Fibroblast of lung (primary cell): ENCODE measurements around the gene BLOC1S6. TPM values are rescaled to one million over a fixed set of nuclear protein-coding genes. Genes with fewer than 3 reads are reported as not detected.

Experiments
- DNase-seq, 2 donors: peaks; one replicate each; pipeline versions ENCODE4 v3.0.0 to v3.0.0-alpha.2; 2010; ENCODE audit warnings: low read depth in 2 of 2
- H2AFZ ChIP-seq: 2 replicates; pipeline ENCODE4 v1.5.1; 2012; ENCODE audit warnings: low read length, control low read depth, inconsistent platforms
- H3K27ac ChIP-seq: 2 replicates; pipeline ENCODE4 v1.5.1; 2011; ENCODE audit warnings: low read length, control low read depth; ENCODE audit not compliant: insufficient read depth
- H3K27me3 ChIP-seq: 2 replicates; pipeline ENCODE4 v1.5.1; 2011; ENCODE audit warnings: mild to moderate bottlenecking, low read length; ENCODE audit not compliant: control insufficient read depth, insufficient read depth
- H3K36me3 ChIP-seq: 2 replicates; pipeline ENCODE4 v1.5.1; 2011; ENCODE audit warnings: low read length; ENCODE audit not compliant: control insufficient read depth, insufficient read depth
- H3K4me1 ChIP-seq: 2 replicates; pipeline ENCODE4 v1.5.1; 2011; ENCODE audit warnings: low read length; ENCODE audit not compliant: control insufficient read depth, insufficient read depth; ENCODE audit errors: extremely low read depth
- H3K4me2 ChIP-seq: 2 replicates; pipeline ENCODE4 v1.5.1; 2011; ENCODE audit warnings: low read length, control low read depth; ENCODE audit not compliant: insufficient read depth; ENCODE audit errors: extremely low read depth
- H3K4me3 ChIP-seq, 4 experiments: fragments of 200-600 bp in 1 of 4; sonication (generic) in 1 of 4; replicated peaks in 1 of 4; 2 replicates each; pipeline ENCODE4 v1.5.1; 2011 to 2016; ENCODE audit warnings: low read length in 4 of 4, low read depth in 3 of 4, mild to moderate bottlenecking in 3 of 4, control low read depth in 2 of 4, inconsistent platforms in 1 of 4, mixed read lengths in 1 of 4; ENCODE audit not compliant: insufficient read depth in 1 of 4; ENCODE audit errors: control extremely low read depth in 1 of 4
- H3K79me2 ChIP-seq: 2 replicates; pipeline ENCODE4 v1.5.1; 2012; ENCODE audit warnings: mild to moderate bottlenecking, low read length, inconsistent platforms; ENCODE audit not compliant: control insufficient read depth, insufficient read depth
- H3K9ac ChIP-seq: 2 replicates; pipeline ENCODE4 v1.5.1; 2011; ENCODE audit warnings: mild to moderate bottlenecking, low read length, control low read depth; ENCODE audit not compliant: insufficient read depth
- H3K9me3 ChIP-seq: 2 replicates; pipeline ENCODE4 v1.5.1; 2012; ENCODE audit warnings: low read depth, low read length; ENCODE audit not compliant: control insufficient read depth, insufficient read depth
- H4K20me1 ChIP-seq: 2 replicates; pipeline ENCODE4 v1.5.1; 2011; ENCODE audit warnings: low read length; ENCODE audit not compliant: control insufficient read depth, insufficient read depth; ENCODE audit errors: extremely low read depth
- EZH2 ChIP-seq: IDR thresholded peaks from 2 replicates; pipeline ENCODE4 v1.5.1; 2012; ENCODE audit warnings: low read length, control low read depth, mild to moderate bottlenecking; ENCODE audit errors: missing control alignments
- polyA plus RNA-seq, 2 donors: library from polyadenylated mRNA; depleted of rRNA in 1 of 2; stranded (reverse) in 1 of 2; unstranded in 1 of 2; fragments of >200 nt; gene quantifications; 2 replicates each; pipeline ENCODE4 v1.2.1, GENCODE V29; 2011 to 2012; ENCODE audit warnings: missing spikeins in 1 of 2
- total RNA-seq: library from RNA; depleted of rRNA; stranded (reverse); fragments of >200 nt; gene quantifications from 2 replicates; pipeline ENCODE4 v1.2.1, GENCODE V29; 2014
- TF ChIP-seq, protein P1 (sequence below), 2 donors: IDR thresholded peaks in 1 of 2; conservative IDR thresholded peaks in 1 of 2; 1 replicate in 1 of 2; 2 replicates in 1 of 2; pipeline ENCODE4 v1.5.1; 2011 to 2012; ENCODE audit warnings: low read length in 2 of 2, control low read depth in 1 of 2, inconsistent platforms in 1 of 2, low read depth in 1 of 2, mild to moderate bottlenecking in 1 of 2

The BLOC1S6 gene
- total and polyA plus RNA-seq, 2 donors (not counting 1 experiment from before 2014, with no cell fraction given), result 38.3 to 84.6 TPM

GRCh38 chr15:45573961-45574629 is 13.1 kb upstream of the BLOC1S6 start:
- no peaks in the 10 kb centered on the region for H3K4me1 ChIP-seq
- no peaks in the 10 kb centered on the region for H3K79me2 ChIP-seq
- H3K27me3 ChIP-seq, result peaks cover 3% of the 10 kb centered on the region
- no peak for DNase-seq
- H3K4me3 ChIP-seq, result no peak overlapping the region
- H3K4me2 ChIP-seq, result no peak overlapping the region
- TF ChIP-seq, protein P1, sequence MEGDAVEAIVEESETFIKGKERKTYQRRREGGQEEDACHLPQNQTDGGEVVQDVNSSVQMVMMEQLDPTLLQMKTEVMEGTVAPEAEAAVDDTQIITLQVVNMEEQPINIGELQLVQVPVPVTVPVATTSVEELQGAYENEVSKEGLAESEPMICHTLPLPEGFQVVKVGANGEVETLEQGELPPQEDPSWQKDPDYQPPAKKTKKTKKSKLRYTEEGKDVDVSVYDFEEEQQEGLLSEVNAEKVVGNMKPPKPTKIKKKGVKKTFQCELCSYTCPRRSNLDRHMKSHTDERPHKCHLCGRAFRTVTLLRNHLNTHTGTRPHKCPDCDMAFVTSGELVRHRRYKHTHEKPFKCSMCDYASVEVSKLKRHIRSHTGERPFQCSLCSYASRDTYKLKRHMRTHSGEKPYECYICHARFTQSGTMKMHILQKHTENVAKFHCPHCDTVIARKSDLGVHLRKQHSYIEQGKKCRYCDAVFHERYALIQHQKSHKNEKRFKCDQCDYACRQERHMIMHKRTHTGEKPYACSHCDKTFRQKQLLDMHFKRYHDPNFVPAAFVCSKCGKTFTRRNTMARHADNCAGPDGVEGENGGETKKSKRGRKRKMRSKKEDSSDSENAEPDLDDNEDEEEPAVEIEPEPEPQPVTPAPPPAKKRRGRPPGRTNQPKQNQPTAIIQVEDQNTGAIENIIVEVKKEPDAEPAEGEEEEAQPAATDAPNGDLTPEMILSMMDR (conservative IDR thresholded peaks at IDR 0.05 in 1 of 2, IDR thresholded peaks at IDR 0.05 in 1 of 2; ENCODE audit: low read depth in 1 of 2, low read length in 2 of 2), result peak; percentile 19 to 36
- TF ChIP-seq EZH2, result no peak
- no peak overlapping the region for H2AFZ ChIP-seq
- H3K9me3 ChIP-seq, result no peaks in the 10 kb centered on the region
- H3K9ac ChIP-seq, result no peak overlapping the region
- no peaks in the 10 kb centered on the region for H4K20me1 ChIP-seq
- H3K27ac ChIP-seq, result no peak overlapping the region
- no peaks in the 10 kb centered on the region for H3K36me3 ChIP-seq

DNA sequence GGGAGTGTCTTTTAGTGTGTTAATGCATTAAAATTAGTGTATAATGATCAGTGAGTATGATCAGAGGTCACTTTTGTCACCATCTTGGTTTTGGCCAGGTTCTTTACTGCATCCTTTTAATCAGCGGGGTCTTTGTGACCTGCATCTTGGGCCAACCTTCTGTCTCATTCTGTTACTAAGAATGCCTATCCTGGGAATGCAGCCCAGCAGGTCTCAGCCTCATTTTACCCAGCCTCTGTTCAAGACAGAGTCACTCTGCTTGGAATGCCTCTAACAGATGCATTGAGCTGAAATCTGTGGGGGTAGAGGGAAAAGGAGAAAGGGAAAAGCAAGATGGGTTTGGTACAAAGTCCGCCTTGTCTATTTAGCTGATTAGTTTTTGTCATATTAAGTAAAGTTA is 5.3 kb upstream of the BLOC1S6 start:
- no peaks in the 10 kb centered on the region for H4K20me1 ChIP-seq
- no peak for TF ChIP-seq EZH2
- TF ChIP-seq, protein P1 (conservative IDR thresholded peaks at IDR 0.05 in 1 of 2, IDR thresholded peaks at IDR 0.05 in 1 of 2; ENCODE audit: low read depth in 1 of 2, low read length in 2 of 2), result no peak
- DNase-seq, result no peak
- H3K4me3 ChIP-seq, result no peak overlapping the region
- H3K36me3 ChIP-seq, result no peaks in the 10 kb centered on the region
- no peak overlapping the region for H3K27ac ChIP-seq
- H3K27me3 ChIP-seq, result no peaks in the 10 kb centered on the region
- H3K4me1 ChIP-seq, result no peaks in the 10 kb centered on the region
- no peak overlapping the region for H3K4me2 ChIP-seq
- no peak overlapping the region for H3K9ac ChIP-seq
- H3K9me3 ChIP-seq, result no peaks in the 10 kb centered on the region
- H2AFZ ChIP-seq, result no peak overlapping the region
- no peaks in the 10 kb centered on the region for H3K79me2 ChIP-seq

DNA sequence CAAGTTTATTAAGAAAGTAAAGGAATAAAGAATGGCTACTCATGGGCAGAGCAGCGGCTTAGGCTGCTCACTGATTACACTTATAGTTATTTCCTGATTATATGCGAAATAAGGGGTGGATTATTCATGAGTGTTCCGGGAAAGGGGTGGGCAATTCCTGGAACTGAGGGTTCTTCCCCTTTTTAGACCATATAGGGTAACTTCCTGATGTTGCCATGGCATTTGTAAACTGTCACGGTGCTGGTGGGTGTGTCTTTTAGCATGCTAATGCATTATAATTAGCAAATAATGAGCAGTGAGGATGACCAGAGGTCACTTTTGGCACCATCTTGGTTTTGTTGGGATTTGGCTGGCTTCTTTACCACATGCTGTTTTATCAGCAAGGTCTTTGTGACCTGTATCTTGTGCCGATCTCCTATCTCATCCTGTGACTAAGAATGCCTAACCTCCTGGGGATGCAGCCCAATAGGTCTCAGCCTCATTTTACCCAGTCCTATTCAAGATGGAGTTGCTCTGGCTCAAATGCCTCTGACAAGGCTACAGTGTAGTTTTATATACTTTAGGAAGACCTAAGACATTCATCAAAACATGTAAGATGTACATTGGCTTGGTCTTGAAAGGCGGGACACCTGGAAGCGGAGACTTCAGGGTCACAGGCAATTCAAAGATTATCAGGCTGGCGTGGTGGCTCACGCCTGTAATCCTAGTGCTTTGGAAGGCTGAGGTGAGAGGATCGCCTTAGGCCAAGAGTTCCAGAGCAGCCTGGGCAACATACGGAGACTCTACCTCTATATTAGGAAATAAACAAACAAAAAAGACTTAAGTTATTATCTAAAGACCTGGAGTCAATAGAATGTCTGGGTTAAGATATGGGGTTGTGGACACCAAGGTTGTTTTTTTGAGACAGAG is 3.2 kb upstream of the BLOC1S6 start:
- DNase-seq, result no peak
- H2AFZ ChIP-seq, result no peak overlapping the region
- no peak overlapping the region for H3K4me3 ChIP-seq
- H3K9ac ChIP-seq, result no peak overlapping the region
- no peak overlapping the region for H3K27ac ChIP-seq
- no peak overlapping the region for H3K4me2 ChIP-seq
- H3K27me3 ChIP-seq, result no peaks in the 10 kb centered on the region
- peaks cover 12% of the 10 kb centered on the region for H3K79me2 ChIP-seq
- no peaks in the 10 kb centered on the region for H3K36me3 ChIP-seq
- no peak for TF ChIP-seq EZH2
- TF ChIP-seq, protein P1 (conservative IDR thresholded peaks at IDR 0.05 in 1 of 2, IDR thresholded peaks at IDR 0.05 in 1 of 2; ENCODE audit: low read depth in 1 of 2, low read length in 2 of 2), result no peak
- no peaks in the 10 kb centered on the region for H3K9me3 ChIP-seq
- no peaks in the 10 kb centered on the region for H4K20me1 ChIP-seq
- no peaks in the 10 kb centered on the region for H3K4me1 ChIP-seq
